SJCRH30 (cell line): Measurements from ENCODE around the gene DSCAML1. TPM values are rescaled to one million over a fixed set of nuclear protein-coding genes. Genes with fewer than 3 reads are reported as not detected.

Experiments
- DNase-seq, 2 experiments: peaks; one replicate each; pipeline ENCODE4 v3.0.0-alpha.2; 2015 to 2020
- H3K27ac ChIP-seq: fragments of 250-450 bp; sonication (Bioruptor Pico); 2 replicates; pipeline ENCODE4 v1.5.1; 2020; ENCODE audit warnings: mild to moderate bottlenecking, moderate library complexity
- H3K27me3 ChIP-seq: fragments of 250-450 bp; sonication (Bioruptor Pico); 2 replicates; pipeline ENCODE4 v1.5.1; 2020; ENCODE audit warnings: mild to moderate bottlenecking, moderate library complexity
- H3K36me3 ChIP-seq: fragments of 250-450 bp; sonication (Bioruptor Pico); 2 replicates; pipeline ENCODE4 v1.5.1; 2020; ENCODE audit warnings: mild to moderate bottlenecking, moderate library complexity
- H3K4me1 ChIP-seq: fragments of 250-450 bp; sonication (Bioruptor Pico); 2 replicates; pipeline ENCODE4 v1.5.1; 2020; ENCODE audit warnings: mild to moderate bottlenecking, moderate library complexity
- H3K4me3 ChIP-seq: fragments of 250-450 bp; sonication (Bioruptor Pico); 2 replicates; pipeline ENCODE4 v1.5.1; 2020; ENCODE audit warnings: mild to moderate bottlenecking, moderate library complexity
- H3K9me3 ChIP-seq: fragments of 250-450 bp; sonication (Bioruptor Pico); replicated peaks from 2 replicates; pipeline ENCODE4 v1.5.1; 2020; ENCODE audit warnings: mild to moderate bottlenecking, moderate library complexity
- total RNA-seq: library from RNA; depleted of rRNA; stranded (reverse); fragments of >200 nt; shearing (Covaris generic); gene quantifications from 2 replicates; pipeline ENCODE4 v1.2.3, GENCODE V29; 2014

The DSCAML1 gene
- total RNA-seq, 1 experiment from 2014 or later, result not detected

DNA sequence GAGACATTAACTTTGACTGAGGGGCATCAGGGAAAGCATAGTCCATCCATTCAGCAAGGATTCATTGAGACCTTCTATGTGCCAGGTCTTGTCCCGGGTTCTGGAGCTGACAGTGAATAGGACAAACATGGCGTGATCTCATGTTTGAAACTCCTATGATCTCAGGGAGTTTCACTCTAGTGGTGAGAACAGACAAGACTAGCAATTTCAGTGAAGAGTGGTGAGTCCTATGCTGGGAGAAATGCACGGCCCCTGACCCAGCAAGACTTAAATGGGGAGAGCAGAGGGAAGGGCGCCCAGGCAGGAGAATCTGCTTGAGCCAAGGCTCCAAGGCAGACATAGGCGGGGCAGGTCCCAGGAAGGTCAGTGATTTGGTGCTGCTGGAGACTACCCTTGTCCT is 313.6 kb downstream of the DSCAML1 start:
- no peaks in the 10 kb centered on the region for H3K4me1 ChIP-seq
- no peak for DNase-seq
- no peaks in the 10 kb centered on the region for H3K9me3 ChIP-seq
- H3K4me3 ChIP-seq, result no peak overlapping the region
- H3K27me3 ChIP-seq, result no peaks in the 10 kb centered on the region
- H3K27ac ChIP-seq, result no peak overlapping the region
- H3K36me3 ChIP-seq, result no peaks in the 10 kb centered on the region

- DNase-seq, result no peak
- no peak overlapping the region for H3K27ac ChIP-seq
- no peaks in the 10 kb centered on the region for H3K27me3 ChIP-seq
- no peaks in the 10 kb centered on the region for H3K4me1 ChIP-seq
- no peaks in the 10 kb centered on the region for H3K36me3 ChIP-seq
- H3K9me3 ChIP-seq, result no peaks in the 10 kb centered on the region
- H3K4me3 ChIP-seq, result no peak overlapping the region
Observed at GRCh38 chr11:117482881-117483280, 314.1 kb downstream of the DSCAML1 start.

- H3K9me3 ChIP-seq, result no peaks in the 10 kb centered on the region
- no peaks in the 10 kb centered on the region for H3K4me1 ChIP-seq
- DNase-seq, result no peak
- no peaks in the 10 kb centered on the region for H3K27me3 ChIP-seq
- no peaks in the 10 kb centered on the region for H3K36me3 ChIP-seq
- H3K27ac ChIP-seq, result no peak overlapping the region
- H3K4me3 ChIP-seq, result no peak overlapping the region
Observed at GRCh38 chr11:117481885-117482284, 315.1 kb downstream of the DSCAML1 start.

DNA sequence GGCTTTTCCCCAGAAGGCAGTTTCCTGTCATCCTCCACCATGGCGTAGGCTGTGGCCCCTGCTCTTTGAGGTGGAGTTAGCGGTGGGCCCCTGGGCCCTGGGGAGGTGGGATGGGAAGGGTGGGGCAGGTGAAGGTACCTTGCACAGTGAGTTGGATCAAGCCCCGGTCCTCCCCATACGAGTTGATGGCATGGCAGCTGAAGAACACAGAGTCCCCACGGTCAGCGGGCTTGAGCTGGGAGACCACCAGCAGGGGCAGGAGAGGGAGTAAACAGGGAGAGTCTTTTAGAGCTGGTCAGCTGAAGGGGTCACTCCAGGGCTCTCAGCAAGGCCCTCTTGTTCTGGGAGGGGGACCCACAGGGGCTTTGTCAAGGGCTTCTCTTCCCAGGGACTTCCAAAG is 316.0 kb downstream of the DSCAML1 start:
- H3K4me3 ChIP-seq, result no peak overlapping the region
- no peaks in the 10 kb centered on the region for H3K9me3 ChIP-seq
- H3K27me3 ChIP-seq, result no peaks in the 10 kb centered on the region
- H3K27ac ChIP-seq, result no peak overlapping the region
- DNase-seq, result no peak
- H3K4me1 ChIP-seq, result no peaks in the 10 kb centered on the region
- no peaks in the 10 kb centered on the region for H3K36me3 ChIP-seq

GRCh38 chr11:117480221-117480620 is 316.8 kb downstream of the DSCAML1 start:
- no peaks in the 10 kb centered on the region for H3K4me1 ChIP-seq
- DNase-seq, result no peak
- no peaks in the 10 kb centered on the region for H3K27me3 ChIP-seq
- H3K9me3 ChIP-seq, result no peaks in the 10 kb centered on the region
- no peak overlapping the region for H3K27ac ChIP-seq
- no peaks in the 10 kb centered on the region for H3K36me3 ChIP-seq
- H3K4me3 ChIP-seq, result no peak overlapping the region

- no peaks in the 10 kb centered on the region for H3K4me1 ChIP-seq
- H3K4me3 ChIP-seq, result no peak overlapping the region
- no peak overlapping the region for H3K27ac ChIP-seq
- no peaks in the 10 kb centered on the region for H3K36me3 ChIP-seq
- H3K9me3 ChIP-seq, result no peaks in the 10 kb centered on the region
- DNase-seq, result no peak
- no peaks in the 10 kb centered on the region for H3K27me3 ChIP-seq
Observed at GRCh38 chr11:117479372-117479771, 317.6 kb downstream of the DSCAML1 start.

- H3K27ac ChIP-seq, result no peak overlapping the region
- H3K4me1 ChIP-seq, result no peaks in the 10 kb centered on the region
- no peak overlapping the region for H3K4me3 ChIP-seq
- H3K9me3 ChIP-seq, result no peaks in the 10 kb centered on the region
- no peaks in the 10 kb centered on the region for H3K27me3 ChIP-seq
- DNase-seq, result no peak
- no peaks in the 10 kb centered on the region for H3K36me3 ChIP-seq
Observed at GRCh38 chr11:117478926-117479325, 318.1 kb downstream of the DSCAML1 start.

DNA sequence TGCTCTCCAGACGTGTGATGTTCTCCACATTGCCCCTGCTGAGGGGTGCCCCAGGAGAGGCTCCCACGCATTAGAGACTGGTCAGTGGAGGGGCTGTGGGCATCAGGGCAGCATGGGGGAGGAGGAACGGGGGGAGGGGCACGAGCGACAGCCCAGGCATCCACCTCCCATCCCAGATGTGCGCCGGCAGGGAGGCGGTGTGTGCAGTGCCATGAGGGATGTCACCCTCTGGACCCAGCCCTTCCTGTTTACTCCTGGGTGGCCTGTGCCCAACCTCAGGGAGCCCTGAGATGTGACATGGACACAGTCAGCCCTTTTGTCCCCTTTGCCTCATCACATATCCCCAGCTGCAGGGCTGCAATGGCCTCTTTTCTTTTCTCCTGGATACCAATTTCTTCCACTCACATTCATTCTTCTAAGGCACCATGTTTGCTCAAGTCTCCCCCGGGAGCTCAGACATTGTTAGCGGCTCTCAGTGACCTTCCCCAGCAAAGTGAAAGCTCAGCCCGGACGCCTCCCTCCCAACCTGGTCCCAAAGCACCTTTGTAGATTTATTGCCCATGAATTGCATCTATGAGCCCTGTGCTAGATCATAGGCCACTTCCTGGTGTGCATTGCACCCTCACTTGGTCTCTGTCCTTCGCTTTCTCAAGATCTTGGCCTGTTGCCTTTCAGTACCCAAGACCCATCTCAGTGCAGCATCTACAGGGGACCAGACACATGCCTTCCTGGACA is 318.7 kb downstream of the DSCAML1 start:
- Histone ChIP-seq H3K36me3 (no peaks in the 10 kb centered on the region), H3K4me1 (no peaks in the 10 kb centered on the region), H3K27me3 (no peaks in the 10 kb centered on the region), H3K9me3 (no peaks in the 10 kb centered on the region), H3K4me3 (no peak overlapping the region), H3K27ac (no peak overlapping the region)
- no peak for DNase-seq

DNA sequence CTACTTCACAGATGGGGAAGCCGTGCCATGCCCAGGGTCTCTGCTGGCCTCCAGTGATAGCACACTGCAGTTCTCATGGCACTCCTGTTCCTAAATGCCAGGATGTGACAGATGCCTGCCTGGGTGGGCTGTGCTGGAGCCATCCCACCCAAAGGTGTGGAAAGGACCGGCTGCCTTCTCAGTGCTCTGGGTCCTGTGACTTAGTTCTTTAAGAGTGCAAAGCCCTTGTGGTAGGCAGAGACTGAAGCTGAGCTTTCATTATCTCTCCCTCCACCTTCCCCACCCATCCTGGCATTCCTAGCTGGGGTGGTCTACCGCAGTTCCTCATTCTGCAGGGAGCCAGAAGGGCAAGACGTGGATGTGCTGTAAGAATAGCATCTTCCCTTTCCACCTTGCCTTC is 319.3 kb downstream of the DSCAML1 start:
- Histone ChIP-seq H3K4me1 (no peaks in the 10 kb centered on the region), H3K4me3 (no peak overlapping the region), H3K27ac (no peak overlapping the region), H3K27me3 (no peaks in the 10 kb centered on the region), H3K9me3 (no peaks in the 10 kb centered on the region), H3K36me3 (no peaks in the 10 kb centered on the region)
- DNase-seq, result no peak

DNA sequence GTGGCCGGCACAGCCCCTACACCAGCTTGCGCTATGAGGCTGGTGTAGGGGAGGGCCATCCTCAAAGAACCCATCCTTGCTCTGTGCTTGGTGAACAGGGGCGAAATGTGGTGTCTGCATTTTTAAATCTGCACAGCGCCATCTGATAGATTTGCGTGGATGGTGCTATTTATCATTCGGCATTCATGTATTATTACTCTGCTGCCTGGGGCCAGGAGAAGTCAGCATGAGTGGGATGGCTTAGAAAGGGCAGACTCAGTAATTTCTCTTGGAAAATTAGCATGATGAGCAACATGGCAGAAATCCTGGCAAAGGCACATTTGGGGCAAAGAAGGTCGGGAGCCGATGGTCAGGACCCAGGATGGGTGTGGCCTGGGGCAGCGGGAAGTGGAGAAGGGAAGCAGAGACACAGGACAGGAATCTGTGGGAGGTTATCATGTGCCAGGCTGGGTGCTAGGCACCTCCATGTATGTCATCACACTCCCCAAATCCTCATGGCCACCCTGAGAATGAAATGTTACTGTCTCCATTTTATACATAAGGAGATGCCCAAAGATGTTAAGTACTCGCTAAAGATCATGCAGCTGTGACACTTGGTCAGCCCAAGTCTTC is 320.4 kb downstream of the DSCAML1 start:
- DNase-seq, result no peak
- no peaks in the 10 kb centered on the region for H3K4me1 ChIP-seq
- no peaks in the 10 kb centered on the region for H3K27me3 ChIP-seq
- no peak overlapping the region for H3K27ac ChIP-seq
- no peaks in the 10 kb centered on the region for H3K9me3 ChIP-seq
- H3K36me3 ChIP-seq, result no peaks in the 10 kb centered on the region
- no peak overlapping the region for H3K4me3 ChIP-seq

- H3K4me1 ChIP-seq, result no peaks in the 10 kb centered on the region
- H3K9me3 ChIP-seq, result no peaks in the 10 kb centered on the region
- H3K36me3 ChIP-seq, result no peaks in the 10 kb centered on the region
- H3K4me3 ChIP-seq, result no peak overlapping the region
- H3K27ac ChIP-seq, result no peak overlapping the region
- DNase-seq, result no peak
- no peaks in the 10 kb centered on the region for H3K27me3 ChIP-seq
Observed at GRCh38 chr11:117475716-117476530, 321.1 kb downstream of the DSCAML1 start.

- Histone ChIP-seq H3K27me3 (no peaks in the 10 kb centered on the region), H3K27ac (no peak overlapping the region), H3K36me3 (no peaks in the 10 kb centered on the region), H3K4me1 (no peaks in the 10 kb centered on the region), H3K9me3 (no peaks in the 10 kb centered on the region), H3K4me3 (no peak overlapping the region)
- no peak for DNase-seq
Observed at GRCh38 chr11:117473481-117474091, 323.4 kb downstream of the DSCAML1 start.

- Histone ChIP-seq H3K4me3 (no peak overlapping the region), H3K36me3 (no peaks in the 10 kb centered on the region), H3K9me3 (no peaks in the 10 kb centered on the region), H3K4me1 (no peaks in the 10 kb centered on the region), H3K27me3 (no peaks in the 10 kb centered on the region), H3K27ac (no peak overlapping the region)
- DNase-seq, result no peak
Observed at GRCh38 chr11:117471776-117472175, 325.2 kb downstream of the DSCAML1 start.

DNA sequence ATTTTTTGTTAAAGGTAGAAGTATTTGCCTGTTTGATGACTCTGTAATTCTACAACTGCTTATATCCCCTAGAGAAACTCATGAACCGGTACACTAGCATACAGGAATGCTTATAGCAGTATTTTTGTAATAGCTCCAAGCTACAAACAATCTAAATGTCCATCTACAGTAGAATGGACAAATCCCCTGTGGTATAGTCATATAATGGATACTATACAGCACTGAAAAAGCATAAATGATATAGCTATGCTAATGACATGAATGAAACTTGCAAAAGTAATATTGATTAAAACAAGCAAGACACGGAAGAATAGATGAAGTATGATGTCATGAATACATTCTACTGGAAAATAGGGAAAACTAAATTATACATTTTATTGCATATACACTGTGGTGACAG is 326.4 kb downstream of the DSCAML1 start:
- Histone ChIP-seq H3K36me3 (no peaks in the 10 kb centered on the region), H3K27ac (no peak overlapping the region), H3K4me3 (no peak overlapping the region), H3K27me3 (no peaks in the 10 kb centered on the region), H3K4me1 (no peaks in the 10 kb centered on the region), H3K9me3 (no peaks in the 10 kb centered on the region)
- DNase-seq, result no peak

GRCh38 chr11:117468888-117469287 is 328.1 kb downstream of the DSCAML1 start:
- no peak for DNase-seq
- no peaks in the 10 kb centered on the region for H3K27me3 ChIP-seq
- H3K4me1 ChIP-seq, result no peaks in the 10 kb centered on the region
- no peak overlapping the region for H3K27ac ChIP-seq
- no peak overlapping the region for H3K4me3 ChIP-seq
- no peaks in the 10 kb centered on the region for H3K36me3 ChIP-seq
- H3K9me3 ChIP-seq, result no peaks in the 10 kb centered on the region
